Measurements from ENCODE around the gene THRSP.
"Not testable (repeated sequence)": the region's sequence is repeated elsewhere in the genome, so short reads cannot be mapped to it uniquely, and the experiment has no call there.

The THRSP gene

GRCh38 chr11:78048561-78048960 lies 15.1 kb upstream of the THRSP start:
- DNase-seq (ENCODE audit: insufficient read length, low spot score), result no peak
- TF ChIP-seq POU2F2 (IDR thresholded peaks at IDR 0.05; ENCODE audit: low read depth, low read length) (no peak), TAF1 (IDR thresholded peaks at IDR 0.05; ENCODE audit: low read depth, low read length) (no peak), POLR2AphosphoS5 (IDR thresholded peaks at IDR 0.05; ENCODE audit: low read depth, low read length) (no peak), PAX5 (IDR thresholded peaks at IDR 0.05; ENCODE audit: insufficient read depth, low read length, severe bottlenecking) (no peak), SPI1 (IDR thresholded peaks at IDR 0.05; ENCODE audit: low read depth, low read length) (no peak), POLR2A (IDR thresholded peaks at IDR 0.05; ENCODE audit: low read depth, low read length) (no peak)

DNA sequence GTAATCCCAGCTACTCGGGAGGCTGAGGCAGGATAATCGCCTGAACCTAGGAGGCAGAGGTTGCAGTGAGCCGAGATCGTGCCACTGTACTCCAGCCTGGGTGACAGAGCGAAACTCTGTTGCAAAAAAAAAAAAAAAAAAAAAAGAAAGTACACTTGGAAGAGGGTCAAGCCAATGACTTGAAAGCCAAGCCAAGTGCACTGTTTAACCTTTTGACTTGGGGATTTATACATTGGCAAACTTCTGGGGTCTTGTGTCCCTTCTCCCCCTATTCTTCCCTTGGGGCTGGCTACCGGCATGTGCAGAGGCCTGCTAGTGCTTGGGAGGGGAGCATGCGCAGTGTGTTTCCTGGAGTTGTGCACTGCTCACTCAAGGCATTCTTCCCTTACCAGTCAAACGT lies 14.3 kb upstream of the THRSP start:
- TF ChIP-seq POLR2AphosphoS5 (IDR thresholded peaks at IDR 0.05; ENCODE audit: low read depth, low read length), result no peak
- TF ChIP-seq POU2F2 (IDR thresholded peaks at IDR 0.05; ENCODE audit: low read depth, low read length), result no peak
- no peak for TF ChIP-seq PAX5 (IDR thresholded peaks at IDR 0.05; ENCODE audit: insufficient read depth, low read length, severe bottlenecking)
- TF ChIP-seq SPI1 (IDR thresholded peaks at IDR 0.05; ENCODE audit: low read depth, low read length), result no peak
- no peak for TF ChIP-seq POLR2A (IDR thresholded peaks at IDR 0.05; ENCODE audit: low read depth, low read length)
- TF ChIP-seq TAF1 (IDR thresholded peaks at IDR 0.05; ENCODE audit: low read depth, low read length), result no peak
- no peak for DNase-seq (ENCODE audit: insufficient read length, low spot score)
- FAIRE-seq, result no peak

More at GRCh38 chr11:78048561-78048960, 15.1 kb upstream of the THRSP start:
- no peak for FAIRE-seq

DNA sequence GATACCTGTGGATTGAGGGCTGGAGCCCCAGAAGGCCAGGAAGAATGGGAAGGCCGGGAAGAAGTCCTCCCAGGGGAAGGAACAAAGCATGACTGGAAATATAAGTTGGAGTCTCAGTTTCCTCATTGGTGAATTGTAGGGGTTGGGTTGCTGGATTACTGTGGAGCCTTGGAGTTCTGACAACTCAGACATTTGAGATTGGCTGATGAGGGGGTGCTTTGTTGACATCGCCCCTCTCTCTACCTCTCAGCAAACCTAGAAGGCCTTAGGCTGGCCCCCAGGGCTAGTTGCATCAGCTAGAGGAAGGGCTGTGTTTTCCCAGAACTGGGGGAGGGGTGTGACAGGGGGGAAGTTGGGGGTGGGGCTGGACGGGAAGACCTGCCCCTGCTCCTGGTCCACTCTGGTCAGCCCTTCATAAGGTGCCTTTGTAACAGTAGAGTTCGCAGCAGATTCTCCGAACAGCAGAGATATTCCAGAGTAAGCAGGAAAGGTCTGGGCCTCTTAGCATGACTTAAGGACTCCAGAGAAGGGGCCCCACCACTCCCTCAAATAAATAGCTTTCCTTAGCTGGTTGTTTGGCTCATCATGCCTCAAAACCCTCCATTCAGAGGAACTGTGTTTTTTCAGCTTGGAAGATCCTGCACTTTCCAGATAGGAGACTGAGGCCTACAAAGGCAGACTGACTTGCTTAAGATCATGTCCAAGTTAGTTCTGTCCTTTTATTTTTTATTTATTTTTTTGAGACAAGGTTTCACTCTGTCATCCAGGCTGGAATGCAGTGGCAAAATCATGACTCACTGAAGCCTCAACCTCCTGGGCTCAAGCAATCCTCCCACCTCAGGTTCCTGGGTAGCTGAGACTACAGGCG lies 12.5 kb upstream of the THRSP start:
- TF ChIP-seq PAX5 (IDR thresholded peaks at IDR 0.05; ENCODE audit: insufficient read depth, low read length, severe bottlenecking) (no peak), TAF1 (IDR thresholded peaks at IDR 0.05; ENCODE audit: low read depth, low read length) (no peak), POLR2A (IDR thresholded peaks at IDR 0.05; ENCODE audit: low read depth, low read length) (no peak), SPI1 (IDR thresholded peaks at IDR 0.05; ENCODE audit: low read depth, low read length) (no peak), POLR2AphosphoS5 (IDR thresholded peaks at IDR 0.05; ENCODE audit: low read depth, low read length) (no peak), POU2F2 (IDR thresholded peaks at IDR 0.05; ENCODE audit: low read depth, low read length) (no peak)
- DNase-seq (ENCODE audit: insufficient read length, low spot score) (no peak), FAIRE-seq (no peak)

DNA sequence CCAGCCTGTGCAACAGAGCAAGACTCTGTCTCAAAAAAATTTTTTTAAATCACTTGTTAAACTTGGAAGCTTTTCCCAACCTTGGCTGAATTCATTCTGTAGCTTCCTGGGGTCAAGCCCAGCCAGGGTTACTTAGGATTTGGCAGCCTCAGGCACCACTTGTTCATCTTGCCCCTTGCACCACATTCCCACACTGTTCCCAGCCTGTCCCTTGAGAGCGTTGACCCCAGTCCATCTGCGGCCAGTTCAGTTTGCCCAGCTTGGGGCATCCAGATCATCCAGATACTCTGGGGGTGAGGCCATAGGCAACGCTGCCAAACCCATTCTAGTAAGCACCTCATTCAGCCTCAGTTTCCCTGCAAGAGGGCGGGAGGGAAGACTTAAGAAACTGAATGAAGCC lies 8.7 kb upstream of the THRSP start:
- FAIRE-seq (no peak), DNase-seq (ENCODE audit: insufficient read length, low spot score) (no peak)
- TF ChIP-seq TAF1 (IDR thresholded peaks at IDR 0.05; ENCODE audit: low read depth, low read length) (no peak), SPI1 (IDR thresholded peaks at IDR 0.05; ENCODE audit: low read depth, low read length) (no peak), POLR2A (IDR thresholded peaks at IDR 0.05; ENCODE audit: low read depth, low read length) (no peak), POU2F2 (IDR thresholded peaks at IDR 0.05; ENCODE audit: low read depth, low read length) (no peak), POLR2AphosphoS5 (IDR thresholded peaks at IDR 0.05; ENCODE audit: low read depth, low read length) (no peak), PAX5 (IDR thresholded peaks at IDR 0.05; ENCODE audit: insufficient read depth, low read length, severe bottlenecking) (no peak)

DNA sequence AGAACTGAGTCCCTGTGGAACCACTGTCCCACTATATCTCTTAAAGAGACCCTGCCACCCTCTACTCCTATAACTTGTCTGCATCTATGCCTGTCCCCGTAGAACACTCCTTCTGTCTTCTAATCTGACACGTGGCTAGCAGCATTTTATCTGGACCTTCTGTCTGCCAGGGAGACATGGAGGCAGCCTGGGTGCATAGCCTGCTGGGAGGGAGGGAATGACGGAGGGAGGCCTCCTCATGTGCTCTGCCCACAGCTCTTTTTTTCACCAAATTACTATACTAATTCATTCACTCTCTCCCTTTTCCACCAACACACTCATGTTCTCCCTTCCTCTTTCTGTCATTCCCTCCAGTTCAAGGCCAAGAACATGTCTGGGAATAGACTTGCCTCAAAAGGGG lies 7.6 kb upstream of the THRSP start:
- FAIRE-seq, result no peak
- DNase-seq (ENCODE audit: insufficient read length, low spot score), result no peak
- TF ChIP-seq POU2F2 (IDR thresholded peaks at IDR 0.05; ENCODE audit: low read depth, low read length) (no peak), POLR2AphosphoS5 (IDR thresholded peaks at IDR 0.05; ENCODE audit: low read depth, low read length) (no peak), PAX5 (IDR thresholded peaks at IDR 0.05; ENCODE audit: insufficient read depth, low read length, severe bottlenecking) (no peak), POLR2A (IDR thresholded peaks at IDR 0.05; ENCODE audit: low read depth, low read length) (no peak), TAF1 (IDR thresholded peaks at IDR 0.05; ENCODE audit: low read depth, low read length) (no peak), SPI1 (IDR thresholded peaks at IDR 0.05; ENCODE audit: low read depth, low read length) (no peak)

- no peak for DNase-seq (ENCODE audit: insufficient read length, low spot score)
- FAIRE-seq, result no peak
- TF ChIP-seq TAF1 (IDR thresholded peaks at IDR 0.05; ENCODE audit: low read depth, low read length), result no peak
- TF ChIP-seq SPI1 (IDR thresholded peaks at IDR 0.05; ENCODE audit: low read depth, low read length), result no peak
- no peak for TF ChIP-seq PAX5 (IDR thresholded peaks at IDR 0.05; ENCODE audit: insufficient read depth, low read length, severe bottlenecking)
- TF ChIP-seq POLR2A (IDR thresholded peaks at IDR 0.05; ENCODE audit: low read depth, low read length), result no peak
- no peak for TF ChIP-seq POU2F2 (IDR thresholded peaks at IDR 0.05; ENCODE audit: low read depth, low read length)
- TF ChIP-seq POLR2AphosphoS5 (IDR thresholded peaks at IDR 0.05; ENCODE audit: low read depth, low read length), result no peak
Observed at GRCh38 chr11:78057462-78058055, 6.1 kb upstream of the THRSP start.

GRCh38 chr11:78059749-78060328 lies 3.8 kb upstream of the THRSP start:
- not testable (repeated sequence) for FAIRE-seq; DNase-seq (ENCODE audit: insufficient read length, low spot score)

DNA sequence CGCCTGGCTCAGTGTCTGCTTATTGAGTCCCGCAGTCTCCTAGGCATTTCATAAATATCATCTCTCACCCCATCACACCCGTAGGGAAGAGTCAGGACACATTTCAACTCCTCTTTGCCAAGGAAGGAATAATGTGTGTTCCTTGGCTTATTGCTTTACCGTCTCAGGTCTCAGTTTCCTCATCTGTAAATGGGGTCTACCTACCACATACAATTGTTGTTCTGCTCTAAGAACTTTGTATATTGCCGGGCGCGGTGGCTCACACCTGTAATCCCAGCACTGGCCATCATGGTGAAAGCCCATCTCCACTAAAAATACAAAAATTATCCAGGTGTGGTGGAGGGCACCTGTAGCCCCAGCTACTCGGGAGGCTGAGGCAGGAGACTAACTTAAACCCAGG lies 3.1 kb upstream of the THRSP start:
- no peak for FAIRE-seq

More for the DNA sequence above, 3.1 kb upstream of the THRSP start:
- DNase-seq (ENCODE audit: insufficient read length, low spot score), result no peak
- TF ChIP-seq POU2F2 (IDR thresholded peaks at IDR 0.05; ENCODE audit: low read depth, low read length) (no peak), TAF1 (IDR thresholded peaks at IDR 0.05; ENCODE audit: low read depth, low read length) (no peak), SPI1 (IDR thresholded peaks at IDR 0.05; ENCODE audit: low read depth, low read length) (no peak), POLR2A (IDR thresholded peaks at IDR 0.05; ENCODE audit: low read depth, low read length) (no peak), PAX5 (IDR thresholded peaks at IDR 0.05; ENCODE audit: insufficient read depth, low read length, severe bottlenecking) (no peak), POLR2AphosphoS5 (IDR thresholded peaks at IDR 0.05; ENCODE audit: low read depth, low read length) (no peak)
